Bronchial epithelial cell (primary cell): ENCODE results near the gene STEAP2. TPM values are rescaled to one million over a fixed set of nuclear protein-coding genes. Genes with fewer than 3 reads are reported as not detected.
"Not testable (repeated sequence)": the region's sequence is repeated elsewhere in the genome, so short reads cannot be mapped to it uniquely, and the experiment has no call there.

Experiments
- DNase-seq: peaks from one replicate; pipeline ENCODE4 v3.0.0-alpha.2; 2010; ENCODE audit warnings: low read depth
- FAIRE-seq: peaks from 2 replicates; lab custom pipeline; 2011; peaks lifted over from hg19 to GRCh38; lab: Jason Lieb, UNC
- H3K27me3 ChIP-seq: 2 replicates; pipeline ENCODE4 v1.5.1; 2011; ENCODE audit warnings: low read length; ENCODE audit not compliant: control insufficient read depth, insufficient read depth
- H3K36me3 ChIP-seq: 2 replicates; pipeline ENCODE4 v1.5.1; 2011; ENCODE audit warnings: low read length; ENCODE audit not compliant: control insufficient read depth, insufficient read depth
- H3K4me3 ChIP-seq: 2 replicates; pipeline ENCODE4 v1.5.1; 2011; ENCODE audit warnings: mild to moderate bottlenecking, low read depth, low read length, control low read depth
- total RNA-seq: library from RNA; depleted of rRNA; stranded (reverse); fragments of >200 nt; gene quantifications from 2 replicates; pipeline ENCODE4 v1.2.1, GENCODE V29; 2014
- TF ChIP-seq, protein P1 (sequence below): IDR thresholded peaks from 2 replicates; pipeline ENCODE4 v1.5.1; 2011; ENCODE audit warnings: mild to moderate bottlenecking, moderate library complexity, low read length, control low read depth, inconsistent platforms; ENCODE audit not compliant: insufficient read depth, severe bottlenecking

STEAP2 gene
- total RNA-seq, 1 donor from 2014 or later, result 3.9 TPM

DNA sequence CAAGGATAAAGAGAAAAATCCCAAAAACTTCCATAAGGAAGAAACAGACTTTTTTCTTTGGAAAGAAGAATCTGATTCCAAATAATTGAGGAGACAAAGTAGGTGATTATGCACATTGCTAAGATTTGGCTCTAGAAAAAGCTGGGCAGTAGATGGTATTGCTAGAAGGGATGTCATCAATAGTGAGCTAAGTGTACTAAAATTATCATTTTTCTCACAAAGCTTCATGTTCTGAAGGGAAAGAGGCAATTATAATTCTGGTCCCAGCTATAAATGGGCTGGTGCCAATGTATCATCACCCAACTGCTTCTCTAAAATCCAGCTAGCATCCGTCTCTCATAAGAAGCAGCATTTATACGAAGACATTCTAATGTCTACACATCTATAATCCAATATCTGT is 33.4 kb upstream of the STEAP2 start:
- no peak for DNase-seq
- H3K36me3 ChIP-seq, result no peaks in the 10 kb centered on the region
- TF ChIP-seq, protein P1, sequence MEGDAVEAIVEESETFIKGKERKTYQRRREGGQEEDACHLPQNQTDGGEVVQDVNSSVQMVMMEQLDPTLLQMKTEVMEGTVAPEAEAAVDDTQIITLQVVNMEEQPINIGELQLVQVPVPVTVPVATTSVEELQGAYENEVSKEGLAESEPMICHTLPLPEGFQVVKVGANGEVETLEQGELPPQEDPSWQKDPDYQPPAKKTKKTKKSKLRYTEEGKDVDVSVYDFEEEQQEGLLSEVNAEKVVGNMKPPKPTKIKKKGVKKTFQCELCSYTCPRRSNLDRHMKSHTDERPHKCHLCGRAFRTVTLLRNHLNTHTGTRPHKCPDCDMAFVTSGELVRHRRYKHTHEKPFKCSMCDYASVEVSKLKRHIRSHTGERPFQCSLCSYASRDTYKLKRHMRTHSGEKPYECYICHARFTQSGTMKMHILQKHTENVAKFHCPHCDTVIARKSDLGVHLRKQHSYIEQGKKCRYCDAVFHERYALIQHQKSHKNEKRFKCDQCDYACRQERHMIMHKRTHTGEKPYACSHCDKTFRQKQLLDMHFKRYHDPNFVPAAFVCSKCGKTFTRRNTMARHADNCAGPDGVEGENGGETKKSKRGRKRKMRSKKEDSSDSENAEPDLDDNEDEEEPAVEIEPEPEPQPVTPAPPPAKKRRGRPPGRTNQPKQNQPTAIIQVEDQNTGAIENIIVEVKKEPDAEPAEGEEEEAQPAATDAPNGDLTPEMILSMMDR, result no peak
- FAIRE-seq, result no peak
- no peaks in the 10 kb centered on the region for H3K27me3 ChIP-seq
- no peak overlapping the region for H3K4me3 ChIP-seq

- FAIRE-seq, result no peak
- H3K4me3 ChIP-seq, result no peak overlapping the region
- H3K27me3 ChIP-seq, result no peaks in the 10 kb centered on the region
- TF ChIP-seq, protein P1, result no peak
- no peaks in the 10 kb centered on the region for H3K36me3 ChIP-seq
- DNase-seq, result peak; percentile 94
Measured at GRCh38 chr7:90178679-90179278, 32.8 kb upstream of the STEAP2 start.

GRCh38 chr7:90180011-90180585 is 31.4 kb upstream of the STEAP2 start:
- Histone ChIP-seq H3K4me3 (no peak overlapping the region), H3K27me3 (no peaks in the 10 kb centered on the region), H3K36me3 (no peaks in the 10 kb centered on the region)
- no peak for FAIRE-seq
- peak; percentile 60 for DNase-seq
- TF ChIP-seq, protein P1, result no peak

GRCh38 chr7:90180649-90181048 is 30.9 kb upstream of the STEAP2 start:
- Histone ChIP-seq H3K27me3 (no peaks in the 10 kb centered on the region), H3K4me3 (no peak overlapping the region), H3K36me3 (no peaks in the 10 kb centered on the region)
- TF ChIP-seq, protein P1, result no peak
- DNase-seq (peak; percentile 62), FAIRE-seq (no peak)

DNA sequence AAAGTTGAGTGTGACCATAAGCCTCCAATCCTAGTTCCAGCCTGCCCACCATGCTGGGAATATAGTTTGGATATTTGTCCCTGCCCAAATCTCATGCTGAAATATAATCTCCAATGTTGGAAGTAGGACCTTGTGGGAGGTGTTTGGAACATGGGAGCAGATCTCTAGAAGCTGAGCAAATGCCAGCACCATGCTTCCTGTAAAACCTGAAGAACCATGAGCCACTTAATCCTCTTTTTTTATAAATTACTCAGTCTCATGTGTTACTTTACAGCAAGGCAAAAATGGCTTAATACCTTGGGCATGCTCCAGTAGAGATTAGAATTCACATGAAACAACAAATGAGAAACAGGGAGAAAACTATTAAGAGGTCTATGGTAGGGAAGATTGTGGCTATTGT is 30.1 kb upstream of the STEAP2 start:
- peak; percentile 43 for DNase-seq
- FAIRE-seq, result no peak
- TF ChIP-seq, protein P1, result no peak
- Histone ChIP-seq H3K4me3 (no peak overlapping the region), H3K36me3 (no peaks in the 10 kb centered on the region), H3K27me3 (no peaks in the 10 kb centered on the region)

GRCh38 chr7:90186290-90186689 is 25.2 kb upstream of the STEAP2 start:
- not testable (repeated sequence) for H3K4me3 ChIP-seq, H3K36me3 ChIP-seq, FAIRE-seq, DNase-seq, H3K27me3 ChIP-seq
